LoVo (cell line): ENCODE measurements around the gene NPPC.
"Not testable (repeated sequence)": the region's sequence is repeated elsewhere in the genome, so short reads cannot be mapped to it uniquely, and the experiment has no call there.

Source experiments
- DNase-seq: peaks from one replicate; pipeline ENCODE4 v3.0.0-alpha.2; 2016; ENCODE audit warnings: low spot score

NPPC gene

GRCh38 chr2:231884438-231885140 lies 41.6 kb downstream of the NPPC start:
- DNase-seq: no peak

DNA sequence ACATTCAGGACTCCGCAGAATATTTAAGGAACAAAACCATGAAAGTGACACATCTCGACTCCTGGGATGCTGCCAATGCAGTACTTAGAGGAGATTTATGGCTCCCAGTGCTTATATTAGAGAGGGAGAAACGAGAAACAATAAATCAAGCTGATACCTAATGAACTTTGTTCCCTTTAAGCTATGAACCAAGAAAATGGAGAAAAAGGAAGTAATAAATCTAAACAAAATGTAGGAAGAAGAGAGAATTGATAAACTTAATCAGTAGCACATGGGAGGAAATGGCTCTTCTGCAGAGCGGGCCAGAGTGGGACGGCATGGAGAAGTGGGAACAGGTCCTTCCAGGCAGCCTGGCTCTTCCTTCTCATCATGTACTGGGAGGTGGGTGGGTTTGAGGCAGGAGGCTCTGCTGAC lies 42.7 kb downstream of the NPPC start:
- DNase-seq: peak; percentile 38

- no peak for DNase-seq
Observed at GRCh38 chr2:231882646-231883045, 43.5 kb downstream of the NPPC start.

- DNase-seq: not testable (repeated sequence)
Observed at GRCh38 chr2:231880371-231880770, 45.8 kb downstream of the NPPC start.

- DNase-seq: no peak
Observed at GRCh38 chr2:231879216-231879615, 47.0 kb downstream of the NPPC start.

DNA sequence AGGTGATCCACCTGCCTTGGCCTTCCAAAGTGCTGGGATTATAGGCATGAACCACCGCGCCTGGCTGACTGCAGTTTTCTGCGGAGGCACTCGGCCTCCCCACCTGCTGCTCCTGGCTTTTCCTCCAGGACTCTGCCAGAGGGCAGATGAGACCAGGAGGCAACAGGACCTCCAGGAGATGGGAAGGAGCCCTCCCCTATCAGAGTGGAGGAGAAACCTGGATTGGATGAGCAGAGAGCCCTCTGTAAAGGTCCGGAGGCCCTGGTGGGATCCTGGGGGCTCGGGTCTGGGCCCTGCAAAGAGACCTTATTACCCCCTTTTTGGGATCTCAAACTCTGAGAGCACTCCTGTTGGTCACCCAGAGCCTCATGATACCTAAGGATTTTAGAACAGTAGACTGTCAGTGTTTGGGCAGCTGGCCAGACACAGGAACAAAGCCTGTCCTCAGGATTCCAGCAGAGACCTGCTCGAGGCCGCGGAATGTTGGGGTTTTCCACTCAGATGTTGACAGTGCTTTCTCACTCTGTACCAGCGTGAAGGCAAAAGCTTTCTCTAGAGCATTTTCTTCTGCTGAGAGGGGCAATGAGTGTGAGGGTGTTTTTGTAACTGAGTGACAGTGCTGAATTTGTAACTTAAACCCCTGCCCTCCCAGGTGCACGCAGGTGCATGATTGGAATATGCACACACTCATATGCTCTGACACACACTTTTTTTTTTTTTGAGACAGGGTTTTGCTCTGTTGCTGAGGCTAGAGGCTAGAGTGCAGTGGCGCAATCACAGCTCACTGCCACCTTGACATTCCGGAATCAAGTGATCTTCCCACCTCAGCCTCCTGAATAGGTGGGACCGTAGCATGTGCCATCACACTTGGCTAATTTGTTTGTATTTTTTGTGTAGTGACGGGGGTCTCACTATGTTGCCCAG lies 48.4 kb downstream of the NPPC start:
- no peak for DNase-seq

DNA sequence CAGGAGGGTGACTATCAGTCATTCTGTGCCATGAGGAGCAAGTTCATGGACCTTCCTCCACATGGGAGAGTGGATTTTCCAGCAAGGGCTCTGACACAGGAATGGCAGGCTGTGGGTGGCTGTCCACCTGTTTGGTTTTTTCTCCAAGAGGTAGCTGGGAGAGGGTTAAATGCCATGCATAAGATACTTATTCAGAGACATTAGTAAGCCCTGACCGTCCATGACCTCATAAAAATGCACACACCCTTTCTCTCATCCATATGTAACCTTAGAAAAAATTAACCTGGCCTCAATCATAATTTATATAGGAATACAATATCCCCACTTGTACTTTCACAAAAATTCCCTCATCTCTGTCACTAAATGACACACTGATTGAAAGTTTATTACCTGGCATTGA lies 51.3 kb downstream of the NPPC start:
- no peak for DNase-seq
